Measurements from ENCODE around the gene PASD1. TPM values are rescaled to one million over a fixed set of nuclear protein-coding genes. Genes with fewer than 3 reads are reported as not detected.
"Not testable (repeated sequence)": the region's sequence is repeated elsewhere in the genome, so short reads cannot be mapped to it uniquely, and the experiment has no call there.

The PASD1 gene
- total RNA-seq, 1 donor from 2014 or later = not detected

GRCh38 chrX:151692825-151693224 lies 129.3 kb downstream of the PASD1 start:
- Mint-ChIP-seq H3K27ac (no peak overlapping the region), H3K36me3 (ENCODE audit: low read depth) (no peaks in the 10 kb centered on the region), H3K4me3 (no peak overlapping the region), H3K27me3 (peaks cover 11% of the 10 kb centered on the region), H3K4me1 (no peaks in the 10 kb centered on the region), H3K9me3 (no peaks in the 10 kb centered on the region)
- TF ChIP-seq CTCF (IDR thresholded peaks at IDR 0.05) = no peak
- no peak for DNase-seq
- CTCF ChIA-PET = no interaction called here
- intact Hi-C loops (cut with micrococcal nuclease) = no loop called here
- POLR2A ChIA-PET = no interaction called here
- ATAC-seq (ENCODE audit: low read depth) = no peak

- no peaks in the 10 kb centered on the region for H3K9me3 Mint-ChIP-seq
- ChIA-PET CTCF (no interaction called here), POLR2A (no interaction called here)
- no peak overlapping the region for H3K4me3 Mint-ChIP-seq
- ATAC-seq (ENCODE audit: low read depth) = no peak
- H3K36me3 Mint-ChIP-seq (ENCODE audit: low read depth) = no peaks in the 10 kb centered on the region
- no peak for DNase-seq
- H3K27me3 Mint-ChIP-seq = peaks cover 11% of the 10 kb centered on the region
- H3K27ac Mint-ChIP-seq = no peak overlapping the region
- intact Hi-C loops (cut with micrococcal nuclease) = no loop called here
- no peak for TF ChIP-seq CTCF (IDR thresholded peaks at IDR 0.05)
- no peaks in the 10 kb centered on the region for H3K4me1 Mint-ChIP-seq
Measured at GRCh38 chrX:151694121-151694520, 130.6 kb downstream of the PASD1 start.

- CTCF ChIA-PET = no interaction called here
- intact Hi-C loops (cut with micrococcal nuclease) = no loop called here
- no peaks in the 10 kb centered on the region for H3K36me3 Mint-ChIP-seq (ENCODE audit: low read depth)
- H3K4me3 Mint-ChIP-seq = no peak within 1 kb of the TSS
- DNase-seq (no peak), ATAC-seq (ENCODE audit: low read depth) (no peak)
- no peaks in the 10 kb centered on the region for H3K4me1 Mint-ChIP-seq
- no peaks in the 10 kb centered on the region for H3K9me3 Mint-ChIP-seq
- TF ChIP-seq CTCF (IDR thresholded peaks at IDR 0.05) = no peak
- peaks cover 11% of the 10 kb centered on the region for H3K27me3 Mint-ChIP-seq
- no peak within 1 kb of the TSS for H3K27ac Mint-ChIP-seq
- POLR2A ChIA-PET = no interaction called here
Measured at GRCh38 chrX:151694661-151695582, 131.4 kb downstream of the PASD1 start, which contains the start of gene PRRG3. TSS of gene PRRG3 (plus strand) at chrX:151695458. CDS start at chrX:151698815, 3,357 bp downstream.

GRCh38 chrX:151695583-151696340 lies 132.3 kb downstream of the PASD1 start:
- ChIA-PET CTCF (no interaction called here), POLR2A (no interaction called here)
- no peak for DNase-seq
- Mint-ChIP-seq H3K27me3 (peaks cover 11% of the 10 kb centered on the region), H3K27ac (no peak overlapping the region), H3K9me3 (no peaks in the 10 kb centered on the region), H3K4me3 (no peak overlapping the region), H3K4me1 (no peaks in the 10 kb centered on the region), H3K36me3 (ENCODE audit: low read depth) (no peaks in the 10 kb centered on the region)
- intact Hi-C loops (cut with micrococcal nuclease) = no loop called here
- TF ChIP-seq CTCF (IDR thresholded peaks at IDR 0.05) = no peak
- ATAC-seq (ENCODE audit: low read depth) = no peak

- H3K36me3 Mint-ChIP-seq (ENCODE audit: low read depth); H3K27ac Mint-ChIP-seq; POLR2A ChIA-PET; DNase-seq; CTCF ChIA-PET; H3K4me3 Mint-ChIP-seq; ATAC-seq (ENCODE audit: low read depth); intact Hi-C loops (cut with micrococcal nuclease); H3K9me3 Mint-ChIP-seq; H3K4me1 Mint-ChIP-seq: not testable (repeated sequence)
- peaks cover 11% of the 10 kb centered on the region for H3K27me3 Mint-ChIP-seq
Measured at GRCh38 chrX:151697082-151697481, 133.6 kb downstream of the PASD1 start.
